B cell (primary cell): ENCODE measurements around the gene GHSR. TPM values are rescaled to one million over a fixed set of nuclear protein-coding genes. Genes with fewer than 3 reads are reported as not detected.

Source experiments
- ATAC-seq: fragments of 200-7000 bp; cut with Tn5 transposase; one replicate; pipeline ENCODE4 v1.10.0; 2021; ENCODE audit warnings: low read depth, mild to moderate bottlenecking, moderate number of reproducible peaks, moderate library complexity
- CTCF ChIA-PET: fragments of 350-600 bp; sonication (Branson Sonifier 250); formaldehyde crosslinking; loops from one replicate; lab custom pipeline; 2021; ENCODE audit warnings: antibody characterized with exemption, inconsistent platforms; lab: Charles Lee
- POLR2A ChIA-PET: fragments of 350-600 bp; sonication (Branson Sonifier 250); formaldehyde crosslinking; loops from one replicate; lab custom pipeline; 2021; ENCODE audit warnings: antibody characterized with exemption; lab: Charles Lee
- DNase-seq: peaks from one replicate; pipeline ENCODE4 v3.0.0; 2013
- H2AFZ ChIP-seq: 2 replicates; pipeline ENCODE4 v1.6.1; 2012; ENCODE audit warnings: mild to moderate bottlenecking, low read depth, low read length; ENCODE audit not compliant: insufficient read depth, poor library complexity, severe bottlenecking
- H3K27ac ChIP-seq, 2 donors: 1 replicate in 1 of 2; 2 replicates in 1 of 2; pipeline ENCODE4 v1.5.1; 2012 to 2013; ENCODE audit warnings: low read length in 2 of 2, mild to moderate bottlenecking in 2 of 2, moderate library complexity in 1 of 2
- H3K27me3 ChIP-seq, 4 experiments: fragments of 200-600 bp in 1 of 4; sonication (generic) in 1 of 4; replicated peaks in 1 of 4; 1 replicate in 2 of 4; 2 replicates in 2 of 4; pipeline versions ENCODE4 v1.6.1 to v1.7.0; 2013 to 2016; ENCODE audit warnings: low read length in 3 of 4, mild to moderate bottlenecking in 2 of 4, mixed read lengths in 1 of 4, moderate library complexity in 1 of 4; ENCODE audit not compliant: insufficient read depth in 4 of 4, control insufficient read depth in 3 of 4; ENCODE audit errors: control extremely low read depth in 1 of 4
- H3K36me3 ChIP-seq, 2 experiments: replicated peaks in 1 of 2; 1 replicate in 1 of 2; 2 replicates in 1 of 2; pipeline versions ENCODE4 v1.6.1 to v1.7.1; 2013; ENCODE audit warnings: low read length in 1 of 2; ENCODE audit not compliant: insufficient read depth in 2 of 2, control insufficient read depth in 1 of 2; ENCODE audit errors: control extremely low read depth in 1 of 2, extremely low read depth in 1 of 2
- H3K4me1 ChIP-seq, 2 donors: fragments of 200-600 bp in 1 of 2; sonication (generic) in 1 of 2; 1 replicate in 1 of 2; 2 replicates in 1 of 2; pipeline versions ENCODE4 v1.5.1 to v1.6.1; 2013 to 2017; ENCODE audit warnings: low read length in 2 of 2; ENCODE audit not compliant: control insufficient read depth in 2 of 2, insufficient read depth in 2 of 2
- H3K4me2 ChIP-seq: replicated peaks from 2 replicates; pipeline ENCODE3; 2012; ENCODE audit warnings: mild to moderate bottlenecking, low read depth, low read length; ENCODE audit not compliant: poor library complexity, severe bottlenecking
- H3K4me3 ChIP-seq, 5 experiments: fragments of 200-600 bp in 1 of 5; sonication (generic) in 1 of 5; 1 replicate in 3 of 5; 2 replicates in 2 of 5; pipeline versions ENCODE4 v1.5.1 to v1.7.0; 2011 to 2016; ENCODE audit warnings: low read length in 4 of 5, mild to moderate bottlenecking in 4 of 5, low read depth in 2 of 5, control low read depth in 1 of 5, moderate library complexity in 1 of 5; ENCODE audit not compliant: insufficient read depth in 1 of 5; ENCODE audit errors: control extremely low read depth in 1 of 5, extremely low read depth in 1 of 5
- H3K79me2 ChIP-seq: fragments of 200-600 bp; sonication (generic); one replicate; pipeline ENCODE4 v1.6.0; 2016; ENCODE audit warnings: low read length; ENCODE audit not compliant: control insufficient read depth, insufficient read depth
- H3K9ac ChIP-seq: fragments of 200-600 bp; sonication (generic); 2 replicates; pipeline ENCODE4 v1.6.1; 2017; ENCODE audit warnings: mild to moderate bottlenecking, low read length, moderate library complexity
- H3K9me3 ChIP-seq, 3 donors: one replicate each; pipeline versions ENCODE4 v1.6.1 to v1.7.1; 2013; ENCODE audit warnings: low read length in 2 of 3; ENCODE audit not compliant: control insufficient read depth in 2 of 3, insufficient read depth in 1 of 3; ENCODE audit errors: control extremely low read depth in 1 of 3
- H4K20me1 ChIP-seq: 2 replicates; pipeline ENCODE4 v1.6.0; 2012; ENCODE audit warnings: mild to moderate bottlenecking, low read length; ENCODE audit not compliant: insufficient read depth, control insufficient read depth, poor library complexity, severe bottlenecking
- H3K27ac Mint-ChIP-seq: one replicate; pipeline ENCODE4 v1.8.0; 2021; ENCODE audit warnings: mixed read lengths
- H3K27me3 Mint-ChIP-seq: one replicate; pipeline ENCODE4 v1.8.0; 2021; ENCODE audit warnings: mixed read lengths
- H3K4me1 Mint-ChIP-seq: one replicate; pipeline ENCODE4 v1.8.0; 2021; ENCODE audit warnings: mixed read lengths
- H3K4me3 Mint-ChIP-seq: one replicate; pipeline ENCODE4 v1.8.0; 2021; ENCODE audit warnings: mixed read lengths
- H3K9me3 Mint-ChIP-seq: one replicate; pipeline ENCODE4 v1.8.0; 2022; ENCODE audit warnings: mixed read lengths; ENCODE audit not compliant: insufficient read depth
- CTCF ChIP-seq: fragments of 200-600 bp; IDR thresholded peaks from one replicate; pipeline ENCODE4 v1.8.0; 2022; ENCODE audit warnings: antibody characterized with exemption, mild to moderate bottlenecking
- EZH2 ChIP-seq: IDR thresholded peaks from 2 replicates; pipeline ENCODE4 v1.6.1; 2012; ENCODE audit warnings: borderline replicate concordance, low read depth, mild to moderate bottlenecking, moderate library complexity, low read length; ENCODE audit not compliant: insufficient read depth, poor library complexity, severe bottlenecking
- WGBS: methylation state at CpG from one replicate; pipeline ENCODE4 v1.1.5; 2013; ENCODE audit warnings: missing lambda C conversion rate; ENCODE audit not compliant: insufficient coverage; 5-methylcytosine and 5-hydroxymethylcytosine counted together
- intact Hi-C: fragments of 100-400 bp; cut with micrococcal nuclease; formaldehyde crosslinking; loops from one replicate; pipeline ENCODE4 v1.10.0; 2022
- polyA plus RNA-seq: library from polyadenylated mRNA; depleted of rRNA; stranded (reverse); fragments of >200 nt; gene quantifications from 2 replicates; pipeline ENCODE4 v1.2.3, GENCODE V29; 2012
- total RNA-seq, 2 donors: library from RNA; stranded (reverse); fragments of 120-200 nt in 1 of 2; gene quantifications; 1 replicate in 1 of 2; 2 replicates in 1 of 2; pipeline versions ENCODE4 v1.2.3 to v1.2.4, GENCODE V29; 2013 to 2022

GHSR gene
- total and polyA plus RNA-seq, 2 donors (not counting 1 experiment from before 2014, with no cell fraction given) = not detected

GRCh38 chr3:172467170-172467824 is 19.0 kb upstream of the GHSR start:
- no CpG with 5 or more reads among the region's 2 CpGs for WGBS
- no peak overlapping the region for H2AFZ ChIP-seq
- Mint-ChIP-seq H3K27ac (no peak overlapping the region), H3K4me1 (no peaks in the 10 kb centered on the region), H3K9me3 (peaks cover 4% of the 10 kb centered on the region), H3K4me3 (no peak overlapping the region), H3K27me3 (peaks cover 26% of the 10 kb centered on the region)
- peaks cover 0 to 3% (median 0%) of the 10 kb centered on the region in 4 experiments for H3K27me3 ChIP-seq
- H3K79me2 ChIP-seq = no peaks in the 10 kb centered on the region
- peaks cover 0 to 2% (median 2%) of the 10 kb centered on the region in 3 donors for H3K9me3 ChIP-seq
- TF ChIP-seq CTCF = no peak
- no peak for TF ChIP-seq EZH2
- no peak overlapping the region for H3K4me3 ChIP-seq
- ATAC-seq (no peak), DNase-seq (no peak)
- H3K27ac ChIP-seq = no peak overlapping the region
- H3K36me3 ChIP-seq = no peaks in the 10 kb centered on the region
- H3K4me2 ChIP-seq = no peak overlapping the region
- no peaks in the 10 kb centered on the region for H3K4me1 ChIP-seq
- H4K20me1 ChIP-seq = no peaks in the 10 kb centered on the region
- intact Hi-C loops = no loop called here
- ChIA-PET POLR2A (no interaction called here), CTCF (interaction anchor here (1.2 kb wide), 1 partner anchor 30 kb away, joined by 3 read pairs; no protein-coding TSS in a partner anchor)
- H3K9ac ChIP-seq = no peak overlapping the region

GRCh38 chr3:172466553-172467130 is 18.4 kb upstream of the GHSR start:
- Histone ChIP-seq H3K79me2 (no peaks in the 10 kb centered on the region), H3K9me3 (peaks cover 0 to 1% (median 0%) of the 10 kb centered on the region in 3 donors), H3K4me3 (no peak overlapping the region), H4K20me1 (no peaks in the 10 kb centered on the region), H3K9ac (no peak overlapping the region), H3K27me3 (peaks cover 0 to 3% (median 0%) of the 10 kb centered on the region in 4 experiments), H2AFZ (no peak overlapping the region), H3K4me2 (no peak overlapping the region), H3K27ac (no peak overlapping the region), H3K4me1 (no peaks in the 10 kb centered on the region), H3K36me3 (no peaks in the 10 kb centered on the region)
- ChIA-PET POLR2A (no interaction called here), CTCF (no interaction called here)
- Mint-ChIP-seq H3K9me3 (peaks cover 1% of the 10 kb centered on the region), H3K27ac (no peak overlapping the region), H3K27me3 (peaks cover 26% of the 10 kb centered on the region), H3K4me3 (no peak overlapping the region), H3K4me1 (no peaks in the 10 kb centered on the region)
- no peak for DNase-seq
- no CpG with 5 or more reads among the region's 4 CpGs for WGBS
- ATAC-seq = no peak
- intact Hi-C loops = no loop called here
- TF ChIP-seq CTCF (no peak), EZH2 (no peak)
